A549 (cell line): Measurements from ENCODE around the gene ITGA2. TPM values are rescaled to one million over a fixed set of nuclear protein-coding genes. Genes with fewer than 3 reads are reported as not detected.

Experiments used
- ATAC-seq, 2 experiments: fragments of 200-7000 bp in 1 of 2; fragments of >200 bp in 1 of 2; cut with Nextera tagmentation in 1 of 2; cut with Tn5 transposase in 1 of 2; 3 replicates each; pipeline versions ENCODE4 v1.8.0 to v1.9.1; 2018 to 2020; ENCODE audit warnings: mild to moderate bottlenecking in 1 of 2, moderate library complexity in 1 of 2
- CTCF ChIA-PET: fragments of 300-600 bp; sonication (Branson Sonifier 250); formaldehyde crosslinking; extraction: SDS; loops from one replicate; lab custom pipeline; 2021; ENCODE audit warnings: antibody characterized with exemption, inconsistent platforms; lab: Yijun Ruan, JAX
- POLR2A ChIA-PET: fragments of 350-600 bp; formaldehyde crosslinking; extraction: SDS; loops from one replicate; lab custom pipeline; 2021; ENCODE audit warnings: antibody characterized with exemption, inconsistent platforms; lab: Yijun Ruan, JAX
- DNase-seq, 2 experiments: peaks; one replicate each; pipeline versions ENCODE4 v3.0.0 to v3.0.0-alpha.2; 2011 to 2016; ENCODE audit warnings: low read depth in 1 of 2, low spot score in 1 of 2
- FAIRE-seq: peaks from 2 replicates; lab custom pipeline; 2011; peaks lifted over from hg19 to GRCh38; lab: Jason Lieb, UNC
- H3K27ac ChIP-seq, 2 experiments: fragments of >200 bp; sonication (Bioruptor Twin); formaldehyde crosslinking; 3 replicates each; pipeline ENCODE4 v1.5.1; 2016 to 2017
- H3K4me1 ChIP-seq: fragments of >200 bp; sonication (Bioruptor Twin); formaldehyde crosslinking; 3 replicates; pipeline ENCODE4 v1.6.1; 2016
- H3K4me2 ChIP-seq: fragments of >200 bp; sonication (Bioruptor Twin); formaldehyde crosslinking; 3 replicates; pipeline ENCODE4 v1.6.1; 2016
- H3K4me3 ChIP-seq: fragments of >200 bp; sonication (Bioruptor Twin); formaldehyde crosslinking; 3 replicates; pipeline ENCODE4 v1.5.1; 2016
- H3K9me3 ChIP-seq: fragments of >200 bp; sonication (Bioruptor Twin); formaldehyde crosslinking; 3 replicates; pipeline ENCODE4 v1.6.1; 2016
- CBX8 ChIP-seq: fragments of 200-600 bp; sonication (generic); IDR thresholded peaks from 2 replicates; pipeline ENCODE4 v1.6.1; 2016
- CHD2 ChIP-seq: fragments of 150-350 bp; IDR thresholded peaks from 2 replicates; pipeline ENCODE4 v1.6.1; 2014; ENCODE audit warnings: low read length; ENCODE audit not compliant: partially characterized antibody
- CHD4 ChIP-seq: fragments of 200-600 bp; sonication (generic); IDR thresholded peaks from 2 replicates; pipeline ENCODE4 v1.6.1; 2016; ENCODE audit warnings: antibody characterized with exemption, mild to moderate bottlenecking, borderline replicate concordance
- ESRRA ChIP-seq: fragments of 150-350 bp; IDR thresholded peaks from 2 replicates; pipeline ENCODE4 v1.6.1; 2014; ENCODE audit warnings: mild to moderate bottlenecking, low read length, borderline replicate concordance
- FOSL2 ChIP-seq, 2 experiments: fragments of 450-650 bp in 1 of 2; fragments of >200 bp in 1 of 2; sonication (Bioruptor Twin) in 1 of 2; formaldehyde crosslinking; IDR thresholded peaks; 2 replicates each; pipeline versions ENCODE4 v1.5.0 to v1.6.1; 2016 to 2020; ENCODE audit warnings: mild to moderate bottlenecking in 1 of 2, moderate library complexity in 1 of 2
- FOXS1 ChIP-seq: fragments of 250-450 bp; sonication (Bioruptor Pico); IDR thresholded peaks from 2 replicates; pipeline ENCODE4 v1.5.0; 2020; ENCODE audit warnings: mild to moderate bottlenecking, moderate library complexity
- HOXB13 ChIP-seq: fragments of 250-450 bp; sonication (Bioruptor Pico); IDR thresholded peaks from 2 replicates; pipeline ENCODE4 v1.5.0; 2020; ENCODE audit warnings: low read depth, mild to moderate bottlenecking, moderate library complexity
- JUN ChIP-seq, 2 experiments: fragments of >200 bp; sonication (Bioruptor Twin); formaldehyde crosslinking; IDR thresholded peaks; 2 replicates in 1 of 2; 3 replicates in 1 of 2; pipeline ENCODE4 v1.6.1; 2016 to 2017
- JUNB ChIP-seq: fragments of >200 bp; sonication (Bioruptor Twin); formaldehyde crosslinking; IDR thresholded peaks from 2 replicates; pipeline ENCODE4 v1.6.1; 2016
- KDM1A ChIP-seq: fragments of 200-600 bp; sonication (generic); IDR thresholded peaks from 2 replicates; pipeline ENCODE4 v1.6.1; 2016; ENCODE audit warnings: low read depth, mild to moderate bottlenecking
- KDM5A ChIP-seq: fragments of 200-600 bp; sonication (generic); IDR thresholded peaks from 2 replicates; pipeline ENCODE4 v1.6.1; 2016; ENCODE audit warnings: antibody characterized with exemption, mild to moderate bottlenecking
- MAFK ChIP-seq: fragments of 450-650 bp; IDR thresholded peaks from 2 replicates; pipeline ENCODE4 v1.6.1; 2014; ENCODE audit not compliant: partially characterized antibody
- MAZ ChIP-seq: fragments of 150-350 bp; IDR thresholded peaks from 2 replicates; pipeline ENCODE4 v1.6.1; 2014; ENCODE audit warnings: antibody characterized with exemption, low read depth, low read length, borderline replicate concordance
- MYC ChIP-seq: IDR thresholded peaks from 2 replicates; pipeline ENCODE4 v1.6.1; 2012; ENCODE audit warnings: mild to moderate bottlenecking, inconsistent platforms, low read length, improper control_type of control experiment, borderline replicate concordance
- NPAS2 ChIP-seq: fragments of 250-450 bp; sonication (Bioruptor Pico); IDR thresholded peaks from 2 replicates; pipeline ENCODE4 v1.8.0; 2022; ENCODE audit warnings: mild to moderate bottlenecking, moderate library complexity, borderline replicate concordance
- NR3C1 ChIP-seq: fragments of >200 bp; sonication (Bioruptor Twin); formaldehyde crosslinking; IDR thresholded peaks from 3 replicates; pipeline ENCODE4 v1.6.1; 2017
- PHF8 ChIP-seq: fragments of 200-600 bp; sonication (generic); IDR thresholded peaks from 2 replicates; pipeline ENCODE4 v1.6.1; 2016; ENCODE audit warnings: low read depth, mild to moderate bottlenecking, antibody characterized with exemption, moderate library complexity, borderline replicate concordance
- POLR2A ChIP-seq: IDR thresholded peaks from 2 replicates; pipeline ENCODE4 v1.6.1; 2012; ENCODE audit warnings: mild to moderate bottlenecking, low read length
- POLR2AphosphoS2 ChIP-seq: conservative IDR thresholded peaks from 2 replicates; pipeline ENCODE4 v1.6.1; 2012; ENCODE audit warnings: low read length, improper control_type of control experiment, inconsistent platforms
- RNF2 ChIP-seq: fragments of 200-600 bp; sonication (generic); IDR thresholded peaks from 2 replicates; pipeline ENCODE4 v1.6.1; 2016; ENCODE audit warnings: low read depth, mild to moderate bottlenecking, antibody characterized with exemption, moderate library complexity, borderline replicate concordance
- SREBF2 ChIP-seq: fragments of 450-650 bp; IDR thresholded peaks from 2 replicates; pipeline ENCODE4 v1.6.1; 2014; ENCODE audit warnings: mild to moderate bottlenecking, moderate library complexity
- ZC3H11A ChIP-seq: fragments of 450-650 bp; IDR thresholded peaks from 2 replicates; pipeline ENCODE4 v1.6.1; 2014; ENCODE audit warnings: antibody characterized with exemption, mild to moderate bottlenecking
- WGBS: methylation state at CpG from one replicate; pipeline ENCODE4 v1.1.6; 2017; ENCODE audit errors: missing lambda C conversion rate; 5-methylcytosine and 5-hydroxymethylcytosine counted together
- polyA plus RNA-seq, 4 experiments: library from polyadenylated mRNA; depleted of rRNA in 3 of 4; stranded (reverse); fragments of >200 nt; fragmentation: RNase III in 1 of 4; extraction: RNeasy Plus Mini Kit Qiagen cat#74134 plus additional on column Dnase treatment in 1 of 4; gene quantifications; 2 replicates in 3 of 4; 3 replicates in 1 of 4; pipeline ENCODE4 v1.2.3, GENCODE V29; 2011 to 2017
- TF ChIP-seq, protein P1 (sequence below): fragments of 250-450 bp; sonication (Bioruptor Pico); IDR thresholded peaks from 2 replicates; pipeline ENCODE4 v1.5.0; 2021; ENCODE audit warnings: mild to moderate bottlenecking, moderate library complexity, borderline replicate concordance
- TF ChIP-seq, protein P2 (sequence below): fragments of >200 bp; sonication (Bioruptor Twin); formaldehyde crosslinking; IDR thresholded peaks from 2 replicates; pipeline ENCODE4 v1.6.1; 2016
- TF ChIP-seq, protein P3 (sequence below): fragments of >200 bp; sonication (Bioruptor Twin); formaldehyde crosslinking; IDR thresholded peaks from 3 replicates; pipeline ENCODE4 v1.6.1; 2016
- TF ChIP-seq, protein P4 (sequence below): IDR thresholded peaks from 2 replicates; pipeline ENCODE4 v1.6.1; 2012

ITGA2 gene
- polyA plus RNA-seq, 2 of the 4 experiments (the other 2 are of a cell fraction), result 8.5 to 28.0 TPM

DNA sequence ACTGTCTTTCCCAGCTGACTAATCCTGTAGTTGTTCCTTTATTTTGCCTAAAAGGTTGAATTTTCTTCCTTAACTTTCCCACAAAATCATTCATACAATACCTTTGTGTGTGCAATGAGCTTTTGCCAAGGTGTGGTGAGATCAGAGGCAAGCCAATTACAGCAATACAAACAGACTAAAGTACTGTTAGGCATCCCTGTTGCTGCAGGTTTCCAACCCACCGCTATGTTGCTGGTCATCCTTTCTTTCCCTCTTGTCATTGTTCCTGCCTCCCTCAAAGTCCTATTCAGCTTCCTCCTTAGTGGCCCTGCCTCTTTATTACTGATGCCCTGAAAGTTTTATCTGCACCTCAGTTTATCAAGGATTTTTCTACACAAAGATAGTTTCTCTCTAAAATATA, 22.1 kb downstream of the ITGA2 start:
- Histone ChIP-seq H3K27ac (no peak overlapping the region), H3K4me1 (peaks cover 37% of the 10 kb centered on the region), H3K4me3 (no peak overlapping the region), H3K4me2 (no peak overlapping the region), H3K9me3 (no peaks in the 10 kb centered on the region)
- no peak for DNase-seq
- WGBS, result 93% methylated on average over 1 of the region's 1 CpG
- TF ChIP-seq CHD2 (no peak), POLR2A (no peak), JUNB (no peak), NR3C1 (no peak), FOXS1 (CRISPR knock-in tag) (no peak), MAZ (no peak), HOXB13 (CRISPR knock-in tag) (no peak), CHD4 (no peak), ZC3H11A (no peak), MAFK (no peak), KDM1A (no peak)
- TF ChIP-seq, protein P1, sequence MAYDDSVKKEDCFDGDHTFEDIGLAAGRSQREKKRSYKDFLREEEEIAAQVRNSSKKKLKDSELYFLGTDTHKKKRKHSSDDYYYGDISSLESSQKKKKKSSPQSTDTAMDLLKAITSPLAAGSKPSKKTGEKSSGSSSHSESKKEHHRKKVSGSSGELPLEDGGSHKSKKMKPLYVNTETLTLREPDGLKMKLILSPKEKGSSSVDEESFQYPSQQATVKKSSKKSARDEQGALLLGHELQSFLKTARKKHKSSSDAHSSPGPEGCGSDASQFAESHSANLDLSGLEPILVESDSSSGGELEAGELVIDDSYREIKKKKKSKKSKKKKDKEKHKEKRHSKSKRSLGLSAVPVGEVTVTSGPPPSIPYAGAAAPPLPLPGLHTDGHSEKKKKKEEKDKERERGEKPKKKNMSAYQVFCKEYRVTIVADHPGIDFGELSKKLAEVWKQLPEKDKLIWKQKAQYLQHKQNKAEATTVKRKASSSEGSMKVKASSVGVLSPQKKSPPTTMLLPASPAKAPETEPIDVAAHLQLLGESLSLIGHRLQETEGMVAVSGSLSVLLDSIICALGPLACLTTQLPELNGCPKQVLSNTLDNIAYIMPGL (CRISPR knock-in tag), result no peak
- TF ChIP-seq, protein P2, sequence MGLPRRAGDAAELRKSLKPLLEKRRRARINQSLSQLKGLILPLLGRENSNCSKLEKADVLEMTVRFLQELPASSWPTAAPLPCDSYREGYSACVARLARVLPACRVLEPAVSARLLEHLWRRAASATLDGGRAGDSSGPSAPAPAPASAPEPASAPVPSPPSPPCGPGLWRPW, result no peak
- ATAC-seq, result peak in 1 of 2 experiments; percentile 16; a peak in 1 of 6 replicates
- ChIA-PET CTCF (interaction anchor here (1.0 to 1.5 kb wide), 5 partner anchors 14 to 75 kb away, joined by 3 to 4 read pairs (median 4); no protein-coding TSS in a partner anchor), POLR2A (no interaction called here)
- FAIRE-seq, result no peak

DNA sequence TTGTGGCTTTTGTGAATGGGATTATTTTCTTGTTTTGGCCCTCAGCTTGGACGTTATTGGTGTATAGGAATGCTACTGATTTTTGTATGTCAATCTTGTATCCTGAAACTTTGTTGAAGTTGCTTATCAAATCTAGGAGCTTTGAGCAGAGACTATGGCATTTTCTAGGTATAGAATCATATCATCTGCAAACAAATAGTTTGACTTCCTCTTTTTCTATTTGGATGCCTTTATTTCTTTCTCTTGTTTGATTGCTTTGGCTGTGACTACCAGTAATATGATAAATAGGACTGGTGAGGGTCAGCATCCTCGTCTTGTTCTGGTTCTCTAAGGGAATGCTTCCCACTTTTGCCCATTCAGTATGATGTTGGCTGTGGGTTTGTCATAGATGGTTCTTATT, 24.7 kb downstream of the ITGA2 start:
- H3K4me1 ChIP-seq, result peaks cover 13% of the 10 kb centered on the region
- H3K4me3 ChIP-seq, result no peak overlapping the region
- DNase-seq, result no peak
- 73% methylated on average over 2 of the region's 2 CpGs for WGBS
- TF ChIP-seq SREBF2 (no peak), CHD4 (no peak), MYC (no peak), CBX8 (no peak), RNF2 (no peak)
- ChIA-PET CTCF (interaction anchor here (0.6 to 1.7 kb wide), 4 partner anchors 10 to 332 kb away, joined by 3 to 4 read pairs (median 4); no protein-coding TSS in a partner anchor), POLR2A (no interaction called here)
- H3K4me2 ChIP-seq, result no peak overlapping the region
- no peak for ATAC-seq
- H3K27ac ChIP-seq, result no peak overlapping the region
- no peaks in the 10 kb centered on the region for H3K9me3 ChIP-seq
- FAIRE-seq, result no peak

DNA sequence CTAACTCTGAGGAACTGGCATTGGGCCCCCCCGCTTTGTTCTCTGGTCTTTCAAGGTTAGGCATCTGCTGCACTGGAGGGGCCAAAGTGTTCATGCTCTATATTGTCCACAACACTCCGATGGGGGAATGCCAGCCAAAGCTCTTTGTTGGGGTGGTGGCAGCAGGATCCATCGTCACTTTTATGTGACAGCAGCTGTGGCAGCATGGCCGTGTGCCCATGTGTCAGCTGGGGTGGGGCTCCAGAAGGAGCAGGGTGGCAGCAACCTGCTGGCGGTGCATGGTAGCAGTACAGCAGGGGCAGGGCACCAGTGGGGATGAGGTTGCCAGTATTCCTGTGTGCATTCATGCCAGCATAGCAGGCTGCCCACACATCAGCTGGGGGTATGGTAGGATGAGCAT, 28.2 kb downstream of the ITGA2 start:
- Histone ChIP-seq H3K4me3 (no peak overlapping the region), H3K4me1 (peaks cover 12% of the 10 kb centered on the region), H3K4me2 (no peak overlapping the region), H3K9me3 (no peaks in the 10 kb centered on the region), H3K27ac (0 out of 6 replicates have a peak overlapping the region, but pooled peaks of 1 of the 2 experiments have one; percentile 18)
- CTCF ChIA-PET, result interaction anchor here (1.5 kb wide), 1 partner anchor 69 kb away, joined by 5 read pairs; no protein-coding TSS in a partner anchor
- FAIRE-seq, result no peak
- ATAC-seq, result no peak
- POLR2A ChIA-PET, result no interaction called here
- no peak for DNase-seq
- WGBS, result 90% methylated on average over 4 of the region's 5 CpGs
- TF ChIP-seq POLR2AphosphoS2, result no peak
- TF ChIP-seq FOSL2 (IDR thresholded peaks at IDR 0.05), result no peak
- TF ChIP-seq FOSL2 (CRISPR knock-in tag; IDR thresholded peaks at IDR 0.05), result no peak
- TF ChIP-seq NPAS2 (CRISPR knock-in tag), result no peak
- no peak for TF ChIP-seq ESRRA
- TF ChIP-seq, protein P3, sequence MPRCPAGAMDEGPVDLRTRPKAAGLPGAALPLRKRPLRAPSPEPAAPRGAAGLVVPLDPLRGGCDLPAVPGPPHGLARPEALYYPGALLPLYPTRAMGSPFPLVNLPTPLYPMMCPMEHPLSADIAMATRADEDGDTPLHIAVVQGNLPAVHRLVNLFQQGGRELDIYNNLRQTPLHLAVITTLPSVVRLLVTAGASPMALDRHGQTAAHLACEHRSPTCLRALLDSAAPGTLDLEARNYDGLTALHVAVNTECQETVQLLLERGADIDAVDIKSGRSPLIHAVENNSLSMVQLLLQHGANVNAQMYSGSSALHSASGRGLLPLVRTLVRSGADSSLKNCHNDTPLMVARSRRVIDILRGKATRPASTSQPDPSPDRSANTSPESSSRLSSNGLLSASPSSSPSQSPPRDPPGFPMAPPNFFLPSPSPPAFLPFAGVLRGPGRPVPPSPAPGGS, result no peak
- TF ChIP-seq, protein P4, sequence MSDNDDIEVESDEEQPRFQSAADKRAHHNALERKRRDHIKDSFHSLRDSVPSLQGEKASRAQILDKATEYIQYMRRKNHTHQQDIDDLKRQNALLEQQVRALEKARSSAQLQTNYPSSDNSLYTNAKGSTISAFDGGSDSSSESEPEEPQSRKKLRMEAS, result no peak
- TF ChIP-seq, protein P1 (CRISPR knock-in tag), result no peak
- no peak for TF ChIP-seq PHF8
- no peak for TF ChIP-seq JUN (IDR thresholded peaks at IDR 0.05)
- TF ChIP-seq KDM5A, result no peak
